Measurements from ENCODE around the gene KANSL2. TPM values are rescaled to one million over a fixed set of nuclear protein-coding genes. Genes with fewer than 3 reads are reported as not detected.
"Not testable (repeated sequence)": the region's sequence is repeated elsewhere in the genome, so short reads cannot be mapped to it uniquely, and the experiment has no call there.

KANSL2 gene
- total and polyA plus RNA-seq, 8 donors, result 6.2 to 24.4 (median 12.4) TPM

- no peak overlapping the region for H3K27ac ChIP-seq
- DNase-seq, result no peak
- no peaks in the 10 kb centered on the region for H3K36me3 ChIP-seq
- no peaks in the 10 kb centered on the region for H3K4me1 ChIP-seq
- no peak for FAIRE-seq
- H3K9me3 ChIP-seq, result no peaks in the 10 kb centered on the region
- H3K27me3 ChIP-seq, result no peaks in the 10 kb centered on the region
- no peak for ATAC-seq
- intact Hi-C loops (cut with DNase I), result no loop called here
- no peak for TF ChIP-seq CTCF (IDR thresholded peaks at IDR 0.05)
- no peak overlapping the region for H3K4me3 ChIP-seq
Observed at GRCh38 chr12:48630346-48630745, 51.7 kb downstream of the KANSL2 start.

- Histone ChIP-seq H3K27ac (no peak overlapping the region), H3K4me3 (no peak overlapping the region), H3K9me3 (no peaks in the 10 kb centered on the region), H3K27me3 (no peaks in the 10 kb centered on the region), H3K36me3 (no peaks in the 10 kb centered on the region), H3K4me1 (no peaks in the 10 kb centered on the region)
- TF ChIP-seq CTCF (IDR thresholded peaks at IDR 0.05), result no peak
- ATAC-seq (no peak), DNase-seq (no peak), FAIRE-seq (no peak)
- intact Hi-C loops (cut with DNase I), result loop anchor here in 1 of 3 donors (10.0 kb wide), 1 partner anchor 85 kb away; no protein-coding TSS in a partner anchor
- WGBS, 2 donors, result 86 to 91% methylated on average over 3 of the region's 3 CpGs
Observed at GRCh38 chr12:48629541-48629940, 52.5 kb downstream of the KANSL2 start.

GRCh38 chr12:48627556-48627955 lies 54.5 kb downstream of the KANSL2 start:
- Histone ChIP-seq H3K4me3 (no peak overlapping the region), H3K27ac (no peak overlapping the region), H3K9me3 (no peaks in the 10 kb centered on the region), H3K36me3 (no peaks in the 10 kb centered on the region), H3K4me1 (no peaks in the 10 kb centered on the region), H3K27me3 (no peaks in the 10 kb centered on the region)
- WGBS, 2 donors, result 45 to 50% methylated on average over 4 of the region's 4 CpGs
- FAIRE-seq, result no peak
- ATAC-seq, result no peak
- intact Hi-C loops (cut with DNase I), result loop anchor here in 1 of 3 donors (10.0 kb wide), 1 partner anchor 83 kb away; no protein-coding TSS in a partner anchor
- TF ChIP-seq CTCF (IDR thresholded peaks at IDR 0.05), result no peak
- no peak for DNase-seq

- intact Hi-C loops (cut with DNase I), result loop anchor here in 1 of 3 donors (10.0 kb wide), 1 partner anchor 78 kb away; no protein-coding TSS in a partner anchor
- not testable (repeated sequence) for FAIRE-seq, H3K9me3 ChIP-seq, H3K36me3 ChIP-seq, ATAC-seq, H3K4me3 ChIP-seq, H3K27ac ChIP-seq, DNase-seq, H3K27me3 ChIP-seq, H3K4me1 ChIP-seq
- WGBS, 2 donors, result 85 to 87% methylated on average over 7 of the region's 7 CpGs
Observed at GRCh38 chr12:48622997-48623396, 59.0 kb downstream of the KANSL2 start.

- Histone ChIP-seq H3K9me3 (no peaks in the 10 kb centered on the region), H3K27ac (no peak overlapping the region), H3K4me3 (no peak overlapping the region), H3K36me3 (no peaks in the 10 kb centered on the region), H3K27me3 (peaks cover 0 to 5% (median 0%) of the 10 kb centered on the region in 4 donors), H3K4me1 (no peaks in the 10 kb centered on the region)
- ATAC-seq (peak; percentile 77 to 97 (median 93)), DNase-seq (peak; percentile 46 to 80 (median 50)), FAIRE-seq (peak; percentile 61)
- WGBS, 2 donors, result 15% methylated on average over 7 of the region's 7 CpGs
- TF ChIP-seq CTCF (IDR thresholded peaks at IDR 0.05), result peak; percentile 86 to 94 (median 93)
- intact Hi-C loops (cut with DNase I), result no loop called here
Observed at GRCh38 chr12:48618541-48618940, 63.5 kb downstream of the KANSL2 start.

Measured in pancreas (tissue), 10 donors.